HepG2 (cell line): Measurements from ENCODE around the gene DMXL1. TPM values are rescaled to one million over a fixed set of nuclear protein-coding genes. Genes with fewer than 3 reads are reported as not detected.

ENCODE experiments used
- ARNTL ChIP-seq: sonication (generic); formaldehyde crosslinking; IDR thresholded peaks from 2 replicates; pipeline ENCODE4 v1.4.0; 2020; ENCODE audit warnings: mild to moderate bottlenecking, missing genetic modification reagents
- EEA1 ChIP-seq: sonication (generic); formaldehyde crosslinking; IDR thresholded peaks from 2 replicates; pipeline ENCODE4 v1.5.1; 2020; ENCODE audit warnings: mild to moderate bottlenecking, missing genetic modification reagents, borderline replicate concordance
- GATAD2A ChIP-seq: IDR thresholded peaks from 2 replicates; pipeline ENCODE4 v1.6.1; 2016
- RELA ChIP-seq: sonication (generic); formaldehyde crosslinking; IDR thresholded peaks from 2 replicates; pipeline ENCODE4 v1.4.0; 2020; ENCODE audit warnings: missing genetic modification reagents
- SMARCC2 ChIP-seq: fragments of 450-650 bp; IDR thresholded peaks from 2 replicates; pipeline ENCODE4 v1.6.1; 2017; ENCODE audit warnings: antibody characterized with exemption, mild to moderate bottlenecking
- SOX13 ChIP-seq, 3 experiments: fragments of 450-650 bp in 1 of 3; sonication (generic) in 1 of 3; formaldehyde crosslinking in 1 of 3; IDR thresholded peaks in 2 of 3; conservative IDR thresholded peaks in 1 of 3; 2 replicates each; pipeline versions ENCODE4 v1.5.0 to v1.6.1; 2016 to 2020; ENCODE audit warnings: antibody characterized with exemption in 1 of 3, mild to moderate bottlenecking in 1 of 3, missing compliant biosample characterization in 1 of 3, missing genetic modification reagents in 1 of 3, moderate library complexity in 1 of 3
- SP1 ChIP-seq, 2 experiments: fragments of 450-650 bp in 1 of 2; sonication (generic) in 1 of 2; formaldehyde crosslinking in 1 of 2; IDR thresholded peaks; 2 replicates each; pipeline versions ENCODE4 v1.4.0 to v1.6.1; 2016 to 2020; ENCODE audit warnings: missing genetic modification reagents in 1 of 2
- YEATS4 ChIP-seq: sonication (generic); formaldehyde crosslinking; IDR thresholded peaks from 2 replicates; pipeline ENCODE4 v1.4.0; 2020; ENCODE audit warnings: missing genetic modification reagents, borderline replicate concordance
- ZBTB8A ChIP-seq: sonication (generic); formaldehyde crosslinking; IDR thresholded peaks from 2 replicates; pipeline ENCODE4 v1.4.0; 2020; ENCODE audit warnings: mild to moderate bottlenecking, low read depth, missing genetic modification reagents, borderline replicate concordance
- ZKSCAN1 ChIP-seq: fragments of 150-350 bp; IDR thresholded peaks from 2 replicates; pipeline ENCODE4 v1.6.1; 2014; ENCODE audit warnings: low read length
- ZNF580 ChIP-seq: IDR thresholded peaks from 2 replicates; pipeline ENCODE4 v1.6.1; 2016; ENCODE audit warnings: low read depth, borderline replicate concordance
- ZNF776 ChIP-seq: sonication (generic); formaldehyde crosslinking; IDR thresholded peaks from 2 replicates; pipeline ENCODE4 v1.4.0; 2020; ENCODE audit warnings: mild to moderate bottlenecking, missing genetic modification reagents
- ZNF841 ChIP-seq: sonication (generic); formaldehyde crosslinking; IDR thresholded peaks from 2 replicates; pipeline ENCODE4 v1.8.1; 2023; ENCODE audit warnings: missing genetic modification reagents, borderline replicate concordance
- polyA plus RNA-seq, 8 experiments: library from polyadenylated mRNA; depleted of rRNA in 3 of 8; stranded (reverse) in 7 of 8; unstranded in 1 of 8; fragments of >200 nt; fragmentation: Illumina TruSeq in 4 of 8; extraction: Trizol in 4 of 8; gene quantifications; 2 replicates each; pipeline versions ENCODE4 v1.2.1 to v1.2.3, GENCODE V29; 2011 to 2016; ENCODE audit warnings: low read depth in 4 of 8, missing spikeins in 1 of 8, mixed read lengths in 1 of 8; ENCODE audit not compliant: insufficient read depth in 1 of 8
- total RNA-seq, 5 experiments: library from RNA; depleted of rRNA; stranded (reverse); fragments of >200 nt; fragmentation: Illumina TruSeq; extraction: Trizol; gene quantifications; 2 replicates each; pipeline ENCODE4 v1.2.3, GENCODE V29; 2016; ENCODE audit warnings: low read depth in 1 of 5
- TF ChIP-seq, protein P1 (sequence below): sonication (generic); formaldehyde crosslinking; IDR thresholded peaks from 2 replicates; pipeline ENCODE4 v1.8.1; 2023; ENCODE audit warnings: missing genetic modification reagents, inconsistent platforms, borderline replicate concordance
- TF ChIP-seq, protein P2 (sequence below), 2 experiments: sonication (generic) in 1 of 2; formaldehyde crosslinking in 1 of 2; IDR thresholded peaks; 2 replicates each; pipeline versions ENCODE4 v1.4.0 to v1.6.1; 2016 to 2020; ENCODE audit warnings: borderline replicate concordance in 1 of 2, low read depth in 1 of 2, mild to moderate bottlenecking in 1 of 2, missing genetic modification reagents in 1 of 2
- TF ChIP-seq, protein P3 (sequence below): sonication (generic); formaldehyde crosslinking; IDR thresholded peaks from 2 replicates; pipeline ENCODE4 v1.5.1; 2020; ENCODE audit warnings: missing genetic modification reagents, mild to moderate bottlenecking, borderline replicate concordance
- TF ChIP-seq, protein P4 (sequence below): sonication (generic); formaldehyde crosslinking; IDR thresholded peaks from 2 replicates; pipeline ENCODE4 v1.9.0; 2021; ENCODE audit warnings: missing genetic modification reagents, mild to moderate bottlenecking, borderline replicate concordance

Gene DMXL1
- total and polyA plus RNA-seq, 2 of the 13 experiments (the other 11 are each of a cell fraction or from before 2014, with no cell fraction given) = 6.9 to 18.6 TPM

DNA sequence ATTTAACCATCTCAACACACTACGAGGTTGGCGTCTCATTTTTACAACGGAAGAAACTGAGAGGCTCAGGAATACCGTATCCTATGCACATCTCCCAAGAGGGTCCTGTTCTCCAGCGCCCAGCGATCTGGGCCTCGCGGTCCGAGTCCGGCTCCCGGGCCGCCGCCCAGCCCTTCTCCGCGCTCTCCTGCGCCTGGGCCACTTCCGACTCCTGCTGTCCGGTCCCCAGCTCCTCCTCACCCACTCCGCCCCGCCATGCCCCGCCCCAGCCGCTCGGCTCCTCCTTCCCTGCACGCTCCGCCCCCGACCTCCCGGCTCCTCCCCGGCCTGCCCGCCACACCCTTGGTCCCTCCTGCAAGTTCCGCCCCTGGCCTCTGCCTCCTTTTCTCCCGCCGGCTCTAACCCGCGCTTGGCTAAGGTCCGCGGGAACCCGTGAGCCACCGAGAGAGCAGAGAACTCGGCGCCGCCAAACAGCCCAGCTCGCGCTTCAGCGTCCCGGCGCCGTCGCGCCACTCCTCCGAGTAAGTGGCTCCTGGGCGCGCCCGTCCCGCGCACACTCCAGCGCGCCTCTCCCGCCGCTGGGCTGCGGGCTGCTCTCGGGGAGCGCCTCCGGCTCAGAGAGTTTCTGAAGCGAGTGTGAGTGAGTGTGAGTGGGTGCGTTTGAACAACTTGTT, 197.6 kb downstream of the DMXL1 start (continued):
- TF ChIP-seq, protein P1, sequence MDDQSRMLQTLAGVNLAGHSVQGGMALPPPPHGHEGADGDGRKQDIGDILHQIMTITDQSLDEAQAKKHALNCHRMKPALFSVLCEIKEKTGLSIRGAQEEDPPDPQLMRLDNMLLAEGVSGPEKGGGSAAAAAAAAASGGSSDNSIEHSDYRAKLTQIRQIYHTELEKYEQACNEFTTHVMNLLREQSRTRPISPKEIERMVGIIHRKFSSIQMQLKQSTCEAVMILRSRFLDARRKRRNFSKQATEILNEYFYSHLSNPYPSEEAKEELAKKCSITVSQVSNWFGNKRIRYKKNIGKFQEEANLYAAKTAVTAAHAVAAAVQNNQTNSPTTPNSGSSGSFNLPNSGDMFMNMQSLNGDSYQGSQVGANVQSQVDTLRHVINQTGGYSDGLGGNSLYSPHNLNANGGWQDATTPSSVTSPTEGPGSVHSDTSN (CRISPR knock-in tag) = no peak
- TF ChIP-seq ARNTL (0 out of 2 replicates have a peak, but pooled peaks have one; percentile 55), ZKSCAN1 (no peak), EEA1 (CRISPR knock-in tag) (no peak), SOX13 (IDR thresholded peaks at IDR 0.05) (no peak), SOX13 (CRISPR knock-in tag; conservative IDR thresholded peaks at IDR 0.05 in 1 of 2, IDR thresholded peaks at IDR 0.05 in 1 of 2) (peak in 1 of 2 experiments; percentile 18; a peak in 2 of 4 replicates), GATAD2A (CRISPR knock-in tag) (peak; percentile 55; the same call in 1 of the 2 replicates), RELA (CRISPR knock-in tag) (0 out of 2 replicates have a peak, but pooled peaks have one; percentile 45), ZNF776 (peak; percentile 38; the same call in 1 of the 2 replicates), ZNF580 (CRISPR knock-in tag) (peak; percentile 22; the same call in 1 of the 2 replicates), YEATS4 (CRISPR knock-in tag) (peak; percentile 80), SMARCC2 (no peak), ZNF841 (no peak), ZBTB8A (no peak), SP1 (IDR thresholded peaks at IDR 0.05) (no peak), SP1 (CRISPR knock-in tag; IDR thresholded peaks at IDR 0.05) (peak; percentile 47; the same call in 1 of the 2 replicates)
- TF ChIP-seq, protein P2, sequence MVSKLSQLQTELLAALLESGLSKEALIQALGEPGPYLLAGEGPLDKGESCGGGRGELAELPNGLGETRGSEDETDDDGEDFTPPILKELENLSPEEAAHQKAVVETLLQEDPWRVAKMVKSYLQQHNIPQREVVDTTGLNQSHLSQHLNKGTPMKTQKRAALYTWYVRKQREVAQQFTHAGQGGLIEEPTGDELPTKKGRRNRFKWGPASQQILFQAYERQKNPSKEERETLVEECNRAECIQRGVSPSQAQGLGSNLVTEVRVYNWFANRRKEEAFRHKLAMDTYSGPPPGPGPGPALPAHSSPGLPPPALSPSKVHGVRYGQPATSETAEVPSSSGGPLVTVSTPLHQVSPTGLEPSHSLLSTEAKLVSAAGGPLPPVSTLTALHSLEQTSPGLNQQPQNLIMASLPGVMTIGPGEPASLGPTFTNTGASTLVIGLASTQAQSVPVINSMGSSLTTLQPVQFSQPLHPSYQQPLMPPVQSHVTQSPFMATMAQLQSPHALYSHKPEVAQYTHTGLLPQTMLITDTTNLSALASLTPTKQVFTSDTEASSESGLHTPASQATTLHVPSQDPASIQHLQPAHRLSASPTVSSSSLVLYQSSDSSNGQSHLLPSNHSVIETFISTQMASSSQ (IDR thresholded peaks at IDR 0.05; ENCODE audit: low read depth) = no peak
- TF ChIP-seq, protein P2 (CRISPR knock-in tag; IDR thresholded peaks at IDR 0.05; ENCODE audit: borderline replicate concordance) = no peak
- TF ChIP-seq, protein P3, sequence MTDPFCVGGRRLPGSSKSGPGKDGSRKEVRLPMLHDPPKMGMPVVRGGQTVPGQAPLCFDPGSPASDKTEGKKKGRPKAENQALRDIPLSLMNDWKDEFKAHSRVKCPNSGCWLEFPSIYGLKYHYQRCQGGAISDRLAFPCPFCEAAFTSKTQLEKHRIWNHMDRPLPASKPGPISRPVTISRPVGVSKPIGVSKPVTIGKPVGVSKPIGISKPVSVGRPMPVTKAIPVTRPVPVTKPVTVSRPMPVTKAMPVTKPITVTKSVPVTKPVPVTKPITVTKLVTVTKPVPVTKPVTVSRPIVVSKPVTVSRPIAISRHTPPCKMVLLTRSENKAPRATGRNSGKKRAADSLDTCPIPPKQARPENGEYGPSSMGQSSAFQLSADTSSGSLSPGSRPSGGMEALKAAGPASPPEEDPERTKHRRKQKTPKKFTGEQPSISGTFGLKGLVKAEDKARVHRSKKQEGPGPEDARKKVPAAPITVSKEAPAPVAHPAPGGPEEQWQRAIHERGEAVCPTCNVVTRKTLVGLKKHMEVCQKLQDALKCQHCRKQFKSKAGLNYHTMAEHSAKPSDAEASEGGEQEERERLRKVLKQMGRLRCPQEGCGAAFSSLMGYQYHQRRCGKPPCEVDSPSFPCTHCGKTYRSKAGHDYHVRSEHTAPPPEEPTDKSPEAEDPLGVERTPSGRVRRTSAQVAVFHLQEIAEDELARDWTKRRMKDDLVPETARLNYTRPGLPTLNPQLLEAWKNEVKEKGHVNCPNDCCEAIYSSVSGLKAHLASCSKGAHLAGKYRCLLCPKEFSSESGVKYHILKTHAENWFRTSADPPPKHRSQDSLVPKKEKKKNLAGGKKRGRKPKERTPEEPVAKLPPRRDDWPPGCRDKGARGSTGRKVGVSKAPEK (CRISPR knock-in tag) = no peak
- TF ChIP-seq, protein P4, sequence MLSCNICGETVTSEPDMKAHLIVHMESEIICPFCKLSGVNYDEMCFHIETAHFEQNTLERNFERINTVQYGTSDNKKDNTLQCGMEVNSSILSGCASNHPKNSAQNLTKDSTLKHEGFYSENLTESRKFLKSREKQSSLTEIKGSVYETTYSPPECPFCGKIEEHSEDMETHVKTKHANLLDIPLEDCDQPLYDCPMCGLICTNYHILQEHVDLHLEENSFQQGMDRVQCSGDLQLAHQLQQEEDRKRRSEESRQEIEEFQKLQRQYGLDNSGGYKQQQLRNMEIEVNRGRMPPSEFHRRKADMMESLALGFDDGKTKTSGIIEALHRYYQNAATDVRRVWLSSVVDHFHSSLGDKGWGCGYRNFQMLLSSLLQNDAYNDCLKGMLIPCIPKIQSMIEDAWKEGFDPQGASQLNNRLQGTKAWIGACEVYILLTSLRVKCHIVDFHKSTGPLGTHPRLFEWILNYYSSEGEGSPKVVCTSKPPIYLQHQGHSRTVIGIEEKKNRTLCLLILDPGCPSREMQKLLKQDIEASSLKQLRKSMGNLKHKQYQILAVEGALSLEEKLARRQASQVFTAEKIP (CRISPR knock-in tag) = no peak
